GM10266 (cell line): ENCODE data around the gene ZNF804B.
"Not testable (repeated sequence)": the region's sequence is repeated elsewhere in the genome, so short reads cannot be mapped to it uniquely, and the experiment has no call there.

Experiments
- DNase-seq: peaks from one replicate; pipeline ENCODE4 v3.0.0; 2012; ENCODE audit errors: extremely low spot score
- CTCF ChIP-seq: IDR thresholded peaks from 2 replicates; pipeline ENCODE4 v1.5.1; 2012; ENCODE audit warnings: mild to moderate bottlenecking, low read depth; ENCODE audit not compliant: control insufficient read depth, insufficient read depth; ENCODE audit errors: missing control alignments

The ZNF804B gene

GRCh38 chr7:89182116-89182515 is 422.6 kb downstream of the ZNF804B start:
- TF ChIP-seq CTCF: no peak
- DNase-seq: no peak

DNA sequence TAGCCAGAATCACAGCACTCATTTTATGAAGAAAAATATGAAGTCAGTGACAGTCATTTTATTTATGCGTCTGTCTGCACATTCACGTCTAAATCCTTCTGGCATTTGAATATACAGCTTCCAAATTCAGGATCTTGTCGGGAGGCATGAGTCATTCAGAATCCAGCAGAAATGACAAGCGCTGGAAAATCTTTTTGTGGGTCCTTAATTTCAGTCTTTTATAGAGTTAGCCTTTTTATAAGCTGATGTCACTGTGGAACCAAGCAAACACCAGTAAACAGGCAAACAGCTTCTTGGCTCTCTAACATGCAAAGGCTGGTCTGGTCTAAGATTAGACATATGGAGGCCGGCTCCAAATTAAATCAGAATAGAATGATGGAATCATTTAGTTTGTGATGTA is 424.2 kb downstream of the ZNF804B start:
- no peak for DNase-seq
- TF ChIP-seq CTCF: no peak

DNA sequence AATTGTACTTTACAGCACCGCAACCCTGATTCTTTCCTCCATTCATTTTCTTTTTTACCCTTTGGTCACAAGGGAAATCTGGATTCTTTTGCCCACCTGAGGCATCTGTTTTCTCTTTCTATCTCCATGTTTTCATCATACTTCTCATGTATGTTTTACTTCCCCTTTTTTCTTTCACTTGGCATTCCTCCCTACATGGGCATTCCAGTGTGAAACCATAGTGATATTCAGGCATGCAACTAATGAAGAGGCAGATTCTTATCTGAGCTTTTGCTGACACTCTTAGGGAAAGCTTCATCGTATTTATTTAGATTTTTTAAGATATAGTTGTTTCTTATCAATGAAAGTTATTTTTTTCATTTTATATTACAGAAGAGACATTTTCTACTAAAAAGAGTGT is 441.3 kb downstream of the ZNF804B start:
- no peak for DNase-seq
- TF ChIP-seq CTCF: no peak

- TF ChIP-seq CTCF: no peak
- DNase-seq: no peak
These were observed 464.4 kb downstream of the ZNF804B start for GRCh38 chr7:89223900-89224395.

DNA sequence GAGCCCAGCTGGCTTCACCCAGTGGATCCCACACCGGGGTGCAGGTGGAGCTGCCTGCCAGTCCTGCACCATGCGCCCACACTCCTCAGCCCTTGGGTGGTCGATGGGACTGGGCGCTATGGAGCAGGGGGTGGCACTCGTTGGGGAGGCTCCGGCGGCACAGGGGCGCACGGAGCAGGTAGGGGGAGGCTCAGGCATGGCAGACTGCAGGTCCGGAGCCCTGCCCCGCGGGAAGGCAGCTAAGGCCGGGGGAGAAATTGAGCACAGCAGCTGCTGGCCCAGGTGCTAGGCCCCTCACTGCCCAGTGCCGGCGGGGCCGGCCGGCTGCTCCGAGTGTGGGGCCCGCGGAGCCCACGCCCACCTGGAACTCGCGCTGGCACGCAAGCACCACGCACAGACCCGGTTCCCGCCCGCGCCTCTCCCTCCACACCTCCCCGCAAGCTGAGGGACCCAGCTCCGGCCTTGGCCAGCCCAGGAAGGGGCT is 469.2 kb downstream of the ZNF804B start:
- not testable (repeated sequence) for DNase-seq

- no peak for TF ChIP-seq CTCF
- no peak for DNase-seq
These were observed 478.7 kb downstream of the ZNF804B start for GRCh38 chr7:89238156-89238555.

DNA sequence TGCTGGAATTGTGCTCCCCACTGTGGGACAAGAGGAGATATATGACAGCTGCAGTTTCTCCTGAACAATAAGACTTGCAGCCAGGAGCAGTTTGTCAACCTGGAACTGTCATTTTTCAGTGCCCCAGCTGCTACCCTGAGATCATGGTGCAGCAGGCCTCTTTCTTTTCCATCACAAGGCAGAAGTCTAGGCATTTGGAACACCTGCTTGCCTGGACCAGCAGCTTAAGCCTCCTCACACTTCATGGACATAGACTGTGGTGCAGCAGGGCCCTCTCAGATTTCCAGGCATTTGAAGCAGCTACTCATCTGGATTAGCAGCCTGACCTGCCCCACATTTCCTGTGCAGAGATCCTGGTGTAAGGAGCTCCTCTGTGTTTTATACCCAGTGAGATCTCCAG is 486.7 kb downstream of the ZNF804B start:
- no peak for DNase-seq
- no peak for TF ChIP-seq CTCF

GRCh38 chr7:89247207-89247606 is 487.7 kb downstream of the ZNF804B start:
- no peak for DNase-seq

More at GRCh38 chr7:89247207-89247606, 487.7 kb downstream of the ZNF804B start:
- TF ChIP-seq CTCF: no peak
